GM19023 (cell line): Measurements from ENCODE around the gene MRFAP1L1.

Experiments used
- ATAC-seq: cut with Tn5 transposase; IDR thresholded peaks from one replicate; pipeline ENCODE4 v1.9.1; 2021; ENCODE audit warnings: mild to moderate bottlenecking, moderate library complexity; ENCODE audit not compliant: unreplicated experiment

Gene MRFAP1L1

DNA sequence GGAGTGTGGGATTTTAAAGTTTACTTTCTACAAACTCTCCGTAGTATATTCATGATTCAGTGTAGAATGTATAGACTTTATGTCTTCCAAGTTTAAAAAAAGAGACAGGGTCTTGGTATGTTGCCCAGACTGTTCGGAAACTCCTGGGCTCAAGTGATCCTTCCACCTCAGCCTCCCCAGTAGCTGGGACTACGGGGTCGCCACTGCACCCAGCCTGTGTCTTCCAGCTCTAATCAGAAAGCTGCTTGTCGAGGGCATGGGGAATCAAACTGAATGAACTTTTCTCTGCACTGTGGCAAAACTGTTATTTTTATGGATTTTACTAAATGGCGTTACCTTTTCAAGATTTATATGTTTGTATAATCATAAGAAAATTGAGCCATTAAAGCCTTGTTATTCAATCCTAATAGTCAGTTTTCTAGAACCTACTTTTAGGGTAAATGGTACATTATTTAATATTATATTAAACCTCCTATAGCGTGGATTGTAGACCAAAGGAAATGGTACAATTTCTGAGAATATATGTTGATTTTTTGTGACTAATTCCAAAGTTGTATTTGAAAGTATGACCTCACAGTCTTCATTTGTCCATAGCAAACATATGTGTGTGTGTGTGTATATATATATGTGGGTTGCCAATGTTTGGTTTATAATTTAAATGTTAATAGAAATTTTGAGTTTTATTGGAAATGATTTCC lies 7.4 kb upstream of the MRFAP1L1 start:
- ATAC-seq = no peak

DNA sequence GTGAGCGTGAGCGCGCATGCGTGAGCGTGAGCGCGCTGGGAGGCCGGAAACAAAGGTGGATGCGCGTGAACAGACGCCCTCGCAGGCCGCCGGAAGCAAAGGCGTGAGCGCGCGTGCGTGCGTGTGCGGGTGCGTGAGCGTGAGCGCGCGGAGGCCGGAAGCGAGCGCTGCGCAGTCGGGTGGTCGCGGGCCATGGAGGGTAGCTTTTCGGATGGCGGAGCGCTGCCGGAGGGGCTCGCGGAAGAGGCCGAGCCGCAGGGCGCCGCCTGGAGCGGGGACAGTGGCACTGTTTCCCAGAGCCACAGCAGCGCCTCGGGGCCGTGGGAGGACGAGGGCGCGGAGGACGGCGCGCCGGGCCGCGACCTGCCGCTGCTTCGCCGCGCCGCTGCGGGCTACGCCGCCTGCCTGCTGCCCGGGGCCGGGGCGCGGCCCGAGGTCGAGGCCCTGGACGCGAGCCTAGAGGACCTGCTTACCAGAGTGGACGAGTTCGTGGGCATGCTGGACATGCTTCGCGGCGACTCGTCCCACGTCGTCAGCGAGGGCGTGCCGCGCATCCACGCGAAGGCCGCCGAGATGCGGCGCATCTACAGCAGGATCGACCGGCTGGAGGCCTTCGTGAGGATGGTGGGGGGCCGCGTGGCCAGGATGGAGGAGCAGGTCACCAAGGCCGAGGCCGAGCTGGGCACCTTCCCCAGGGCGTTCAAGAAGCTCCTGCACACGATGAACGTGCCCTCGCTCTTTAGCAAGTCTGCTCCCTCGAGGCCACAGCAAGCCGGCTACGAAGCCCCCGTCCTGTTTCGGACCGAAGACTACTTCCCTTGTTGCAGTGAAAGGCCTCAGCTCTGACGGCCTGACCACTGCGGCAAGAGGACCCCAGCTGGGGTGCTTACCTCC lies 6.6 kb upstream of the MRFAP1L1 start, which contains the start of gene BLOC1S4:
Gene BLOC1S4 (plus strand): TSS at position 157 of the 894 bp plus-strand sequence. CDS start 36 bp downstream, at position 193.
- ATAC-seq = peak; percentile 86

DNA sequence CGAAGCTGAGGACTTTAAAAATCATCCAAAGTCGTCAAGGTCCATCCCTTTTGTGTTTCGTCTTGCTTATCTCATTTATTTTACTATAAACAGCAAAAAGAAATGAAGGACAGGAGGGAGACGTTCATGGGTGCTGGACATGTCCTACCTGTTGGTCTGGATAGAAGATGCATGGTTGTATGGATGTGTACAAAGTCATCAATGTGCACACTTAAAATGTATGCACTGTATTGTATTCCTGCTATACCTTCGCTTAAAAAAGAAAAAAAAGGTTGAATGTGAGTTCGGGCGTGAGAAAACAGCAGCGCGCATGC lies 6.0 kb upstream of the MRFAP1L1 start:
- peak; percentile 20 for ATAC-seq

DNA sequence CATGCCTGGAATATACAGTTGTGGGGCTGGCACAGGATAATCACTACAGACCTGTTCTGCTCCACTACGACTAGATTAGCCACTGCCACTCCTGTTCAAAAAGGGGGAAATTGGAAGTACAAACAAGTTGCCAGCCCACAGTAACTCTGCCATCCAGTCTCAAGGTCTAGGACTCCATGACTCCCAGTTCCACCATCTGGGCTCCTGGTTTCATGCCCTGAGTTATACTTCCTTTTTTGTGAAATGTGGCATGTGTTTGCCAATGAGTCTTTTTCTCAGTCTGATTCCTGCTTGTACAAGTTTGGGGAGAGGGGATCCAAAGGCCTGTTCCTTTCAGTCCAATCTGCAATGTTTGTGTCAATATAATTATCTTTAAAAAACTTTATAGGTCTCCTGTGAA lies 5.3 kb upstream of the MRFAP1L1 start:
- no peak for ATAC-seq

DNA sequence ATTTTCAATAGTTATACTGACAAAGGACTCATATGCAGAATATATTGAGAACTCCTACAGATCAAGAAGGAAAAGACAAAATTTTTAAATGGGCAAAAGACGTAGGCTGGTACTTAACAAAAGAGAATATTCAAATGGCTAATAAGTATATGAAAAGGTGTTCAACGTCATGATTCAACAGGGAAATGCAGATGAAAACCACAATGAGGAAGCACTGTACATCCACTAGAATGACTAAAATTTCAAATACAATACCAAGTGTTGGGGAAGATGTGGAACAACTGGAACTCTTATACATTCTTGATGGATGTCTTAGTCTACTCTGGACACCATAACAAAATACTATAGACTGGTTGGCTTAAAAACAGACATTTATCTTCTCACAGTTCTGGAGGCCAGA lies 1.3 kb upstream of the MRFAP1L1 start:
- ATAC-seq = no peak

DNA sequence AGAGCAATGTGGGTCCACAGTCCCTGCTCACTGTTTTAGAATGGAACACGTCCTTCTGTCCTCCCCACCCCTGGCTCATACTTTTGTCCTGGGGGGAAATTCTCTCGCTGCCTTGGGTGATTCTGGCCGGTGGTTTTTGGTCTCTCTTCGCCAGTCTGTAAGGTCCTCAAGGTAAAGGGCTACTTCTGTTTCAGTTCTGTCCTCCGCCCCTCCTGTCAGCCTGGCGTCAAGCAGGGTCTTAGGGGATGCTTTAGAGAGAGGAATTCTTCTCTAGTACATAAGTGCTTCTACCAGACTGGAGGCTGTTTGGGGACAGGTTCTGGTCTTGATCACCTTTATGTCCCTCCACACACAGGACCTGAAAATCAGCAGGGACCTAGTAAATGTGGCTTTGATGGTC lies 617 bp upstream of the MRFAP1L1 start:
- no peak for ATAC-seq

DNA sequence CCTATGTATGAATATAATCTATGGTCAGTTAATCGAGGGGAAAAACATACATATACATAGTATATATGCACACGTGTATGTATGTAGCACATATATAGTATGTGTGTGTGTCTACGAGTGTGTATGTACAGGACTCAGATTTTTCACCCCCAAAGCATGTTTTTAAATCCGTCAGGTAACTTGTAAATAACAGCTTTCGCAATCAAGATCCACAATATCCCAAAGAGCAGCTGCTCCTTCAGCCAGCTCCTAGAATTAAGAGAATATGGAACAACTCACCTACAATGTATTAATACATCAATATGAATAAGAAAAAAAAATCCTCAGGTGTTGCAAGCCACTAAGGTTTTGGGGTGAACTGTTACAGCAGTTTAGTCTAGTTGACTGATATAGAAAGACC lies 3.5 kb downstream of the MRFAP1L1 start:
- ATAC-seq = no peak

DNA sequence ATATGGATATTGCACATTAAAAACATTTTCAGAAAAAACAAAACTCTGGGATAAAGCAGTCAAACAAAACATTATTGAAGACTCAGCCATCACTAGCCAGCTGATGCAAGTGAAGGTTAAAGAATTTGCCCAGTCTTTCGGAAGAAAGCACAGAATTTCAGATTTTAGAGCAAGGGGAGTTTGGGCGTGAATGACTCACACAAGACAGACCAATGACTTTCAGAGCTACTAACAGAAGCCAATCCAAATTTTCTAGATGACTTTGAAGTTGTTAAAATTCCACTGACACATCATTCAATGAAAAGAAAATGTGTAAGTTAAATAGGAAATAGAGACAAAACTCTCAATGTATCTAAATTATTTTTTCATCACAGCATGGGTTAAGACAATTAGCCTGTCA lies 4.0 kb downstream of the MRFAP1L1 start:
- ATAC-seq = no peak

DNA sequence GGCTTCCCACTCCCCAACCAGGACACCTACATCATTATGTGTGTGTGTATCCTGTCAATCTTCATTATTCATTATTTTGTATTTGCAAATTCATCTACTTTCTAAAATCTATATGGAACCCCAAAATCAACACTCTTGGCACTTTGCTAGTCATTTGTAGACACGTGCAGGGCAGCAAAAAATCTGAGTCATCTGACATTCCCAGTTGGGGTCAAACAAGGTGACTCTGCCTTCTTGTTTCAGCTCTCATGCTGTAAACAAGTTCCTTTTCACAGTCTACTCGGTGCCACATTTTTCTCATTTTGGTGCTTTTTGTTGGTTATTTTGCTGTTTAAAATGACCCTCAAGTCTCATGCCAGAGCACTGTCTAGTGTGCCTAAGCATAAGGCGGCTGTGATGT lies 5.9 kb downstream of the MRFAP1L1 start:
- no peak for ATAC-seq

DNA sequence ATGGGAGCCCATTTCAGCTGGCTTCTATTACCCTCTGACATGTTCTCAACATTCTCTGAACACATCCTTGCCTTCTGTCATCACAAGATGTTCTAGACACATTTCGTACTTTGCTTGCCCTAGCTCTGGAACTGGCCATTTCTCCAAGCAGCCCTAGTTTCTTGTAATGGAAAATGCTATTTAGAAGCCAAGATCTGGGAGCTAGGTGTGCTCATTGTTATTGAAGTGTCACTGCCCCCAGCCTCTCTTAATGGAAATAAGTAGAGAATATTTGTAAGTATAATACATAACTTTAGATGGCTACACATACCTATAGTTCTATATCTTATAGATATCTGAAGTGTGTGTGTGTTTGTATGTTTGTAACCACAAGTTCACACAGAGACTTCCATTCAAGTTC lies 6.9 kb downstream of the MRFAP1L1 start:
- ATAC-seq = no peak

DNA sequence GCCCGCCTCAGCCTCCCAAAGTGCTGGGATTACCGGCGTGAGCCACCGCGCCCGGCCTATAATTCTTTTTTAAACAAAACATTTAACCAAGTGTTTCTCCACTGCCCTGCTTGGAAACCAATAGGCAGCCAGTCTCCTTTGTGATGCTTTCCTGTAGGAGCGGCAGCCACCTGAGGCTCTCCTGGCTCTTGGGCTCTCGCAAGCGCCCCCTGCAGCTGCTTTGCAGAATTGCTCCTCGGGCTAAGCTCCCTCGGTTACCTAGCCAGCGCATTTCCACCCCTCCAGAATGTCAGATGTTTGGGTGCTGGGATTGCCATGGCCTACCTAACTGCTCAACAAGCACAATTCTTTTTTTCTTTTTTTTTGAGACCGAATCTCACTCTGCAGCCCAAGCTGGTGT lies 8.3 kb downstream of the MRFAP1L1 start:
- no peak for ATAC-seq

DNA sequence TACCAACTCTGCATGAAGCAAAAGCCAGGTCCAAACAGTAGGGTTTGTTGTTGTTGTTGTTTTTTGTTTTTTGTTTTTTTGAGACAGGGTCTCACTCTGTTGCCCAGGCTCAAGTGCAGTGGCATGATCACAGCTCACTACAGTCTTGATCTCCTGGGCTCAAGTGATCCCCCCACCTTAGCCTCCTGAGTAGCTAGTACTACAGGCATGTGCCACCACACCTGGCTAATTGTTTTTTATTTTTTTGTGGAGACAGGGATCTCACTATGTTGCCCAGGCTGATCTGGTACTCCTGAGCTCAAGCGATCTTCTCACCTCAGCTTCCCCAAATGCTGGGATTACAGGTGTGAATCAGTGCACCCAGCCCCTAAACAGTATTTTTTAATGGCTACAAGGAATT lies 9.8 kb downstream of the MRFAP1L1 start:
- ATAC-seq = no peak

DNA sequence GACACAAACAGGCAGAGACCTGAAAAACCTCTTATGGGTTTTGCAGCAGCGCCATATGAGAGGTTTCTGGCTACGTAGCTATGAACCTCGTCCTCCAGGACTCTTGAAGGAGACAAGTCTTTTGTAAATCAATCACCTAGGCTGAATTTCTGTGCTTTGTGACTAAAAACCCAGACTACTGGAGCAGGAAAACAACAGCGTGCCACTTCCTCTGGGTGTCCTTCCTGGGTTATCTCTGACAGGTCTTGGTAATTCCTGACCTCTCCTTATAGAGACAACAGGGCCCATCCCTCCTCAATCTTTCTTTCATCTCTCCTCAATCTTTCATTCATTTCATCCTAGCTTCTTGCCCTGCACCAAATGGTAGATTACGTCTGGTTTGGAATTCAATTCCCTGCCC lies 10.3 kb downstream of the MRFAP1L1 start:
- no peak for ATAC-seq

DNA sequence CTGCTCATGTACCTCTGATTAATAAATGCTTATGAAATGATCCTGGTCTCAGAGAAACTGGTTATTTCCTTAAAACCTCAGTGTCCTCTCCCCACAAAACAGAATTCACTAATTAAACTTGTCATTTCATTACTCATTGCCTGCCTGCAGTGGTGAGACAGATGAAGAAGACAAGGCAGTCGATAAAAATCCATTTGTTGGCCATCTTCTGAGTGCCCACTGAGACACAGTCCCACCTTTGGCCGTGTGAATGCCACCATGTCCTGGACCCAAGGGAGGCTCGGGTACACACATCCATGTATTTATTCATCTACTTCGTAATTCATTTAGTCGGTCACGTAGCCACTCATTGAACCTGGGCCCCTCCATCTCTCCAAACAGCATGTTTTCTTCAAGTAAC lies 12.5 kb downstream of the MRFAP1L1 start:
- ATAC-seq = no peak

DNA sequence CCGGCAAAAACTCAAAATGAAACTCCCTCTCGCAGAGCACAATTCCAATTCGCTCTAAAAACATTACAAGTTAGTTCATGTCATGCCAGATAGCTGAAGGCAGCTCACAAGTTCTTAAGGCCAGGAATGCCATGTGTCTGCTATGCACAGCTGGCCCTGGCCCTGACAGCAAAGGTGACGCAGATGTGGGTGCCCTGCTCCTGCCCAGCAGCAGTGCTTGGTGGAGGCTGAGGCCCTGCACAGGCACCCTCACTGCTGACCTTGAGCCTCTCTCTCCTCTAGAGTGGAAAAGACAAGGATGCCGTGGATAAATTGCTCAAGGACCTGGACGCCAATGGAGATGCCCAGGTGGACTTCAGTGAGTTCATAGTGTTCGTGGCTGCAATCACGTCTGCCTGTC lies 13.1 kb downstream of the MRFAP1L1 start:
- ATAC-seq = no peak

DNA sequence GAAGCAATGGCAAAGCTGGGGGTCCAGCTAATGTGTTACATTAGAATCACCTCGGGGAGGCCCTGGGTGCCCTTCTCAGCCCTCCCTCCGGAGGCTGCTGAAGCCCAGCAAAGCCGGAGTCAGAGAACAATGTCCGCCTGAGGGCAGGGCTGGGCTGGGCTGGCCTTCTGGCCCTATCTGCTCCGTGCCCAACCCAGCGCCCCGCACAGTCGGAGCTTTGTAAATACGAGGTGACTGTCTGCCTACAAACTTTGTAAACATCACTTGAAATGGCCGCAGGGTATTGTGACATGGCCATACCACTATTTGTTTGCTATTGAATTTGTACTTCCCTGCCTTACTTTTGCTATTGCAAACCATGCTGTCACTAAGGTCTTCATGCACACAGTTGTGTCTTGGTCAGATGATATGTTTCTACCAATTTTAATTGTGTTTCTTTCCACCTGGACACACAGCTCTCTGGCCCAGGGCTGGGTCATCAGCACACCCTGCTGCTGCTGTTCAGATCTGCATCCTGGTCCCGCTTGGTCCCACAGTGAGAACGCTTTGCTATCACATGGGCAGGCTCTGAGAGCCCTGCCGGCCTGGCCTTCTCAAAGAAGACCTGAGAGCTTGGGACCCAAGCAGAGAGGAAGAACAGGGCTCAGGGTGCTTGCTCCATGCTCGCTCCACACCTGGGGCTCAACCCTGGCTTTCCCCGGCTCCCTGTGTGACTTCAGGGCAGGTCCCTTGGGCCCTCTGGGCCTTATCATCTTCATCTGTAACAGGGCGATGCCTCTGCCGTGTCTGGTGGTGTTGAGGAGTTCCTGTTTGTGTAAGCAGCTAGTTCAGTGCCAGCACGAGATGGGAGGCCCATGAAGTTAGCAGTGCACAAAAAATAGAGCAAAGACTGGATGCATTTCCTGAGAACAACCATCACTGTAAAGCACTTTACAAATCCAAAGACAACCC lies 13.7 kb downstream of the MRFAP1L1 start:
- no peak for ATAC-seq

DNA sequence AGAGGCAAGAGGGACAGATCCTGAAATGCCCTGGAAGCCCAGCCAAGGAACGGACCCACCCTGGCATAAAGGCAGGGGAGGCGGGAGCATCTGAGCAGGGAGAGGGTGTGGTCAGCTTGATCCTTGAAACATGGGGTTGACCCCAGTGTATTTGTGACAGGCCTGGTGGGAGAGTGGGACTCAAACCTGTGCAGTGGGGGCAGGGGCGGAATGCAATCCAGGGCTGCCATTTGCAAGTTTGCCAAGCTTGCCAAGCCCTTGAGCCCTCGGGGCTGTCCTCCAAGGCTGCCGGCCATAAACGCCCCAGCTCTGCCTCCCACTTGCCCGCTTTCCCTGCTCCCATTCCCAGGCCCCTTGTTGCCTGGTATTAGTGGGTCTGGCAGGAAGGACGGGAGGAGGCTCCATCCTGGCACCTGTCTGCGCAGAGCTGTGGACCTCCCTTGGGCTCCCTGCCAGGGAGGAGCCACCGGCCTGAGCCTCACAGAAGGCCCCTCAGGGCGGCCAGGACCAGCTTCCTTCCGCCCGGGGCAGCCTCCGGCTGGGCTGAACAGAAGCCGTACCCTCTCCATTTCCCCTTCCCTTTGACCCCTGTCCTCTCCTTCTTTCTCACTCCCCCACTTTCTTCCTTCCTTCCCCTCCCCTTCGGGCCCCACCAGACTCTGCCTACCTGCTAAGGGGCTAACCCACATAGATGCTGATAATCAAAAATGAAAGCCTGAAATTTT lies 15.3 kb downstream of the MRFAP1L1 start:
- no peak for ATAC-seq

DNA sequence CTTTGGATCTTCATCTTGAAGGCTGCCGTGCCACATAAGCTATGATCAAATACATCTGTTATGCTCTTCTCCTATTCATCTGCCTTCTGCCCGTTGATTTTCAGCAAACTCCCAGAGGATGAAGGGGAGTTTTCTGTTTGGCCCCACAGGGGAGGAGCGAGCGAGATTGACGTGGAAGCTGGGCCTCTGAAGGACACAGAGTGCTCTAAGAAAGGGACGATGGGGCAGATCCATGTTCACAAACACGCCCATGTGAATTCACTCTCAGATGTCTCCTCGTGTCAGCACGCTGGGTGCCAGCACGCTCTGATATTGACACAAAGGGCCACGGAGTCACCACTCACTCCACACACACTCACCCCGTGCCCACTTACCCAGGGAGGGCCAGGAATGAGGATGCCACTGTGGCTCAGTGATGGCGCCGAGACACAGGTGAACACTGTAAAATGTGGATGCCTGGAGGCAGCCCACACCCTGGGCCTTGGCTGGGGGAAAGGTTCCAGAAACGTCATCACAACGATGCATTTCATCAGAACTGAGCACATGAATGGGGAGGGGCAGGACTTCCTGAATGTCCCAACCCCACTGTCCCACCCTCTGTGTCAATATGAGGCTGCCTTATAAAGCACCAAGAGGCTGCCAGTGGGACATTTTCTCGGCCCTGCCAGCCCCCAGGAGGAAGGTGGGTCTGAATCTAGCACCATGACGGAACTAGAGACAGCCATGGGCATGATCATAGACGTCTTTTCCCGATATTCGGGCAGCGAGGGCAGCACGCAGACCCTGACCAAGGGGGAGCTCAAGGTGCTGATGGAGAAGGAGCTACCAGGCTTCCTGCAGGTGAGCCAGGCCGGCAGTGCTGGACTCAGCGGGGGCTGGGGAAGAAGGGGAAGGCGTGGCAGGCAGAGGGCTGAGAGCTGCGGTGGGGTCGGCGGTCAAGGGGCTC lies 16.2 kb downstream of the MRFAP1L1 start, which contains the start of gene S100P:
Gene S100P (plus strand): TSS at position 648 of the 946 bp plus-strand sequence. CDS start 55 bp downstream, at position 703.
- ATAC-seq = no peak

DNA sequence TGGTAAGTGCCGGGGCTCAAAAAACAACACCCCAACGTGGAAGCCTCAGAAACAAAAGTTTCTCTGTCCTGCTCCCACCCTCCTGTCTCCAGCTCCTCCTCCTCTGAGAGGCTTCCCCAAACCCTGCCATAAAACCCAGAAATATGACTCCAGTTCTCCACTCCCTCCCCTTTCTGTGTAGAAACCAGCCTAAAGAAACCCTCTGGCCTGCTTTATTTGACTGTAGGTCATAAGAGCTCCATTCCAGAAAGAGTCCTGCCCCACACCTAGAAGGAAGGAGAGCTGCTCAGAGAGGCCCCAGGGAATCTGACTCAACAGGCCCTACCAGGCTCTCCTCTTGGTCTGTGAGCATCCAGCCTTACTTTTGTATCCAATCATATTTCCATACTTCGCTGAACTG lies 16.9 kb downstream of the MRFAP1L1 start:
- ATAC-seq = no peak
